ENCODE measurements around the gene PLSCR4.
"Not testable (repeated sequence)": the region's sequence is repeated elsewhere in the genome, so short reads cannot be mapped to it uniquely, and the experiment has no call there.

Gene PLSCR4

GRCh38 chr3:146250449-146251382 lies at the start of gene PLSCR4:
Gene PLSCR4 (minus strand): TSS chr3:146251105. CDS start chr3:146222071, 29,034 bp downstream.
- no peak for DNase-seq

- DNase-seq: not testable (repeated sequence)
Measured at GRCh38 chr3:146293401-146293800, 42.5 kb upstream of the PLSCR4 start.

- no peak for DNase-seq
Measured at GRCh38 chr3:146283781-146284445, 33.0 kb upstream of the PLSCR4 start.

- no peak for DNase-seq
Measured at GRCh38 chr3:146280864-146281263, 30.0 kb upstream of the PLSCR4 start.

GRCh38 chr3:146279951-146280350 lies 29.0 kb upstream of the PLSCR4 start:
- no peak for DNase-seq

- DNase-seq: no peak
Measured at GRCh38 chr3:146279013-146279412, 28.1 kb upstream of the PLSCR4 start.

GRCh38 chr3:146277953-146278631 lies 27.2 kb upstream of the PLSCR4 start:
- DNase-seq: no peak

- DNase-seq: no peak
Measured at GRCh38 chr3:146275476-146275875, 24.6 kb upstream of the PLSCR4 start.

GRCh38 chr3:146274833-146275232 lies 23.9 kb upstream of the PLSCR4 start:
- no peak for DNase-seq

GRCh38 chr3:146273721-146274407 lies 23.0 kb upstream of the PLSCR4 start:
- DNase-seq: no peak

GRCh38 chr3:146271180-146271579 lies 20.3 kb upstream of the PLSCR4 start:
- DNase-seq: no peak

- DNase-seq: no peak
Measured at GRCh38 chr3:146269271-146269670, 18.4 kb upstream of the PLSCR4 start.

GRCh38 chr3:146268535-146269219 lies 17.8 kb upstream of the PLSCR4 start:
- no peak for DNase-seq

GRCh38 chr3:146265720-146266119 lies 14.8 kb upstream of the PLSCR4 start:
- no peak for DNase-seq

GRCh38 chr3:146262371-146263110 lies 11.6 kb upstream of the PLSCR4 start:
- no peak for DNase-seq

- DNase-seq: no peak
Measured at GRCh38 chr3:146259880-146260589, 9.1 kb upstream of the PLSCR4 start.

- DNase-seq: no peak
Measured at GRCh38 chr3:146256851-146257486, 6.1 kb upstream of the PLSCR4 start.

- DNase-seq: not testable (repeated sequence)
Measured at GRCh38 chr3:146252445-146252844, 1.5 kb upstream of the PLSCR4 start.

GRCh38 chr3:146249921-146250320 lies 984 bp downstream of the PLSCR4 start:
- DNase-seq: no peak

- DNase-seq: no peak
Measured at GRCh38 chr3:146247911-146248310, 3.0 kb downstream of the PLSCR4 start.
